ENCODE measurements around the gene BNC2.

BNC2 gene

GRCh38 chr9:16708656-16709435 lies 161.6 kb downstream of the BNC2 start:
- Mint-ChIP-seq H3K4me1 (ENCODE audit: low read depth) (no peaks in the 10 kb centered on the region), H3K4me3 (no peak overlapping the region), H3K27ac (no peak overlapping the region), H3K27me3 (peaks cover 10% of the 10 kb centered on the region), H3K36me3 (no peaks in the 10 kb centered on the region), H3K9me3 (ENCODE audit: low read depth) (peaks cover 6% of the 10 kb centered on the region)

- Mint-ChIP-seq H3K27me3 (peaks cover 11% of the 10 kb centered on the region), H3K36me3 (no peaks in the 10 kb centered on the region), H3K27ac (no peak overlapping the region), H3K4me3 (no peak overlapping the region), H3K9me3 (ENCODE audit: low read depth) (peaks cover 6% of the 10 kb centered on the region), H3K4me1 (ENCODE audit: low read depth) (no peaks in the 10 kb centered on the region)
Observed at GRCh38 chr9:16705111-16705604, 165.3 kb downstream of the BNC2 start.

GRCh38 chr9:16704116-16705110 lies 166.1 kb downstream of the BNC2 start:
- H3K27ac Mint-ChIP-seq, result no peak overlapping the region
- no peaks in the 10 kb centered on the region for H3K36me3 Mint-ChIP-seq
- H3K9me3 Mint-ChIP-seq (ENCODE audit: low read depth), result peaks cover 3% of the 10 kb centered on the region
- no peaks in the 10 kb centered on the region for H3K4me1 Mint-ChIP-seq (ENCODE audit: low read depth)
- H3K27me3 Mint-ChIP-seq, result peaks cover 10% of the 10 kb centered on the region
- no peak overlapping the region for H3K4me3 Mint-ChIP-seq

- Mint-ChIP-seq H3K4me1 (ENCODE audit: low read depth) (no peaks in the 10 kb centered on the region), H3K9me3 (ENCODE audit: low read depth) (no peaks in the 10 kb centered on the region), H3K27me3 (peaks cover 2% of the 10 kb centered on the region), H3K36me3 (no peaks in the 10 kb centered on the region), H3K4me3 (no peak overlapping the region), H3K27ac (no peak overlapping the region)
Observed at GRCh38 chr9:16701347-16701746, 169.1 kb downstream of the BNC2 start.

- Mint-ChIP-seq H3K27me3 (peaks cover 7% of the 10 kb centered on the region), H3K27ac (no peak overlapping the region), H3K4me1 (ENCODE audit: low read depth) (no peaks in the 10 kb centered on the region), H3K9me3 (ENCODE audit: low read depth) (no peaks in the 10 kb centered on the region), H3K4me3 (no peak overlapping the region), H3K36me3 (no peaks in the 10 kb centered on the region)
Observed at GRCh38 chr9:16693616-16694015, 176.9 kb downstream of the BNC2 start.

- H3K9me3 Mint-ChIP-seq (ENCODE audit: low read depth), result no peaks in the 10 kb centered on the region
- H3K4me3 Mint-ChIP-seq, result no peak overlapping the region
- H3K27ac Mint-ChIP-seq, result no peak overlapping the region
- no peaks in the 10 kb centered on the region for H3K36me3 Mint-ChIP-seq
- no peaks in the 10 kb centered on the region for H3K4me1 Mint-ChIP-seq (ENCODE audit: low read depth)
- H3K27me3 Mint-ChIP-seq, result peaks cover 10% of the 10 kb centered on the region
Observed at GRCh38 chr9:16690628-16691027, 179.8 kb downstream of the BNC2 start.

- Mint-ChIP-seq H3K27ac (no peak overlapping the region), H3K36me3 (no peaks in the 10 kb centered on the region), H3K27me3 (peaks cover 10% of the 10 kb centered on the region), H3K4me3 (no peak overlapping the region), H3K9me3 (ENCODE audit: low read depth) (no peaks in the 10 kb centered on the region), H3K4me1 (ENCODE audit: low read depth) (no peaks in the 10 kb centered on the region)
Observed at GRCh38 chr9:16690205-16690604, 180.3 kb downstream of the BNC2 start.

GRCh38 chr9:16689351-16689938 lies 181.0 kb downstream of the BNC2 start:
- no peak overlapping the region for H3K4me3 Mint-ChIP-seq
- no peaks in the 10 kb centered on the region for H3K36me3 Mint-ChIP-seq
- H3K27me3 Mint-ChIP-seq, result peaks cover 10% of the 10 kb centered on the region
- no peaks in the 10 kb centered on the region for H3K4me1 Mint-ChIP-seq (ENCODE audit: low read depth)
- no peaks in the 10 kb centered on the region for H3K9me3 Mint-ChIP-seq (ENCODE audit: low read depth)
- no peak overlapping the region for H3K27ac Mint-ChIP-seq

GRCh38 chr9:16688814-16689213 lies 181.7 kb downstream of the BNC2 start:
- H3K36me3 Mint-ChIP-seq, result no peaks in the 10 kb centered on the region
- no peak overlapping the region for H3K4me3 Mint-ChIP-seq
- H3K4me1 Mint-ChIP-seq (ENCODE audit: low read depth), result no peaks in the 10 kb centered on the region
- H3K27me3 Mint-ChIP-seq, result peaks cover 10% of the 10 kb centered on the region
- H3K9me3 Mint-ChIP-seq (ENCODE audit: low read depth), result no peaks in the 10 kb centered on the region
- no peak overlapping the region for H3K27ac Mint-ChIP-seq

GRCh38 chr9:16687678-16688369 lies 182.6 kb downstream of the BNC2 start:
- no peaks in the 10 kb centered on the region for H3K36me3 Mint-ChIP-seq
- no peaks in the 10 kb centered on the region for H3K9me3 Mint-ChIP-seq (ENCODE audit: low read depth)
- no peaks in the 10 kb centered on the region for H3K4me1 Mint-ChIP-seq (ENCODE audit: low read depth)
- H3K4me3 Mint-ChIP-seq, result no peak overlapping the region
- no peak overlapping the region for H3K27ac Mint-ChIP-seq
- peaks cover 10% of the 10 kb centered on the region for H3K27me3 Mint-ChIP-seq

GRCh38 chr9:16683326-16683725 lies 187.1 kb downstream of the BNC2 start:
- Mint-ChIP-seq H3K4me1 (ENCODE audit: low read depth) (no peaks in the 10 kb centered on the region), H3K27me3 (peaks cover 5% of the 10 kb centered on the region), H3K27ac (no peak overlapping the region), H3K9me3 (ENCODE audit: low read depth) (no peaks in the 10 kb centered on the region), H3K4me3 (no peak overlapping the region), H3K36me3 (no peaks in the 10 kb centered on the region)

GRCh38 chr9:16682273-16682672 lies 188.2 kb downstream of the BNC2 start:
- no peak overlapping the region for H3K4me3 Mint-ChIP-seq
- H3K27ac Mint-ChIP-seq, result no peak overlapping the region
- H3K27me3 Mint-ChIP-seq, result peaks cover 4% of the 10 kb centered on the region
- no peaks in the 10 kb centered on the region for H3K4me1 Mint-ChIP-seq (ENCODE audit: low read depth)
- no peaks in the 10 kb centered on the region for H3K36me3 Mint-ChIP-seq
- H3K9me3 Mint-ChIP-seq (ENCODE audit: low read depth), result no peaks in the 10 kb centered on the region

GRCh38 chr9:16681652-16681987 lies 188.8 kb downstream of the BNC2 start:
- H3K36me3 Mint-ChIP-seq, result no peaks in the 10 kb centered on the region
- H3K4me3 Mint-ChIP-seq, result no peak overlapping the region
- peaks cover 3% of the 10 kb centered on the region for H3K27me3 Mint-ChIP-seq
- H3K4me1 Mint-ChIP-seq (ENCODE audit: low read depth), result no peaks in the 10 kb centered on the region
- H3K9me3 Mint-ChIP-seq (ENCODE audit: low read depth), result no peaks in the 10 kb centered on the region
- no peak overlapping the region for H3K27ac Mint-ChIP-seq

- no peaks in the 10 kb centered on the region for H3K36me3 Mint-ChIP-seq
- no peak overlapping the region for H3K4me3 Mint-ChIP-seq
- no peaks in the 10 kb centered on the region for H3K27me3 Mint-ChIP-seq
- H3K9me3 Mint-ChIP-seq (ENCODE audit: low read depth), result no peaks in the 10 kb centered on the region
- H3K4me1 Mint-ChIP-seq (ENCODE audit: low read depth), result no peaks in the 10 kb centered on the region
- no peak overlapping the region for H3K27ac Mint-ChIP-seq
Observed at GRCh38 chr9:16680975-16681651, 189.4 kb downstream of the BNC2 start.
